CD4-positive, alpha-beta T cell treated with Interferon gamma for 1 hour (primary cell): Measurements from ENCODE around the gene UBXN6.

Experiments
- DNase-seq: peaks from one replicate; pipeline ENCODE4 v3.0.0-alpha.2; 2020

The UBXN6 gene

GRCh38 chr19:4437103-4437502 lies 20.5 kb downstream of the UBXN6 start:
- DNase-seq, result no peak

GRCh38 chr19:4436231-4436630 lies 21.4 kb downstream of the UBXN6 start:
- DNase-seq, result no peak

- DNase-seq, result no peak
Measured at GRCh38 chr19:4434391-4434790, 23.2 kb downstream of the UBXN6 start.

- no peak for DNase-seq
Measured at GRCh38 chr19:4432918-4433506, 24.6 kb downstream of the UBXN6 start.

- DNase-seq, result peak; percentile 62
Measured at GRCh38 chr19:4431808-4432674, 25.6 kb downstream of the UBXN6 start.

GRCh38 chr19:4431296-4431695 lies 26.3 kb downstream of the UBXN6 start:
- DNase-seq, result no peak

- peak; percentile 69 for DNase-seq
Measured at GRCh38 chr19:4430760-4431159, 26.8 kb downstream of the UBXN6 start.

- no peak for DNase-seq
Measured at GRCh38 chr19:4429771-4430171, 27.8 kb downstream of the UBXN6 start.

- DNase-seq, result no peak
Measured at GRCh38 chr19:4429256-4429655, 28.3 kb downstream of the UBXN6 start.

GRCh38 chr19:4428326-4428975 lies 29.1 kb downstream of the UBXN6 start:
- DNase-seq, result no peak

- DNase-seq, result no peak
Measured at GRCh38 chr19:4425537-4425936, 32.1 kb downstream of the UBXN6 start.

- DNase-seq, result no peak
Measured at GRCh38 chr19:4423416-4424126, 34.0 kb downstream of the UBXN6 start.

GRCh38 chr19:4416268-4416667 lies 41.3 kb downstream of the UBXN6 start:
- no peak for DNase-seq

- no peak for DNase-seq
Measured at GRCh38 chr19:4415352-4415751, 42.2 kb downstream of the UBXN6 start.

- no peak for DNase-seq
Measured at GRCh38 chr19:4414800-4415321, 42.7 kb downstream of the UBXN6 start.

GRCh38 chr19:4414144-4414799 lies 43.3 kb downstream of the UBXN6 start:
- DNase-seq, result no peak

- no peak for DNase-seq
Measured at GRCh38 chr19:4413588-4413987, 44.0 kb downstream of the UBXN6 start.

- DNase-seq, result no peak
Measured at GRCh38 chr19:4409123-4409933, 48.3 kb downstream of the UBXN6 start.

- no peak for DNase-seq
Measured at GRCh38 chr19:4406626-4407025, 51.0 kb downstream of the UBXN6 start.

GRCh38 chr19:4405977-4406376 lies 51.6 kb downstream of the UBXN6 start:
- DNase-seq, result no peak

GRCh38 chr19:4403005-4403761 lies 54.4 kb downstream of the UBXN6 start:
- DNase-seq, result no peak
